ENCODE measurements around the gene CFAP74. TPM values are rescaled to one million over a fixed set of nuclear protein-coding genes. Genes with fewer than 3 reads are reported as not detected.

CFAP74 gene
- total and polyA plus RNA-seq, 9 donors, result 0.05 to 8.0 (median 0.58) TPM; not detected in 1

GRCh38 chr1:1883092-1883873 lies 120.3 kb downstream of the CFAP74 start:
- Histone ChIP-seq H3K4me3 (no peak overlapping the region), H3K4me1 (ENCODE audit: insufficient read depth) (peaks cover 23% of the 10 kb centered on the region), H3K9me3 (no peaks in the 10 kb centered on the region), H3K27ac (no peak overlapping the region), H3K27me3 (no peaks in the 10 kb centered on the region), H3K36me3 (no peaks in the 10 kb centered on the region)
- no peak for DNase-seq
- WGBS, 3 donors, result 40 to 49% (median 43%) methylated on average over 4 of the region's 4 CpGs
- intact Hi-C loops (cut with DNase I), result no loop called here
- TF ChIP-seq EP300 (IDR thresholded peaks at IDR 0.05), result no peak
- TF ChIP-seq POLR2A (IDR thresholded peaks at IDR 0.05), result no peak
- TF ChIP-seq, protein P1, sequence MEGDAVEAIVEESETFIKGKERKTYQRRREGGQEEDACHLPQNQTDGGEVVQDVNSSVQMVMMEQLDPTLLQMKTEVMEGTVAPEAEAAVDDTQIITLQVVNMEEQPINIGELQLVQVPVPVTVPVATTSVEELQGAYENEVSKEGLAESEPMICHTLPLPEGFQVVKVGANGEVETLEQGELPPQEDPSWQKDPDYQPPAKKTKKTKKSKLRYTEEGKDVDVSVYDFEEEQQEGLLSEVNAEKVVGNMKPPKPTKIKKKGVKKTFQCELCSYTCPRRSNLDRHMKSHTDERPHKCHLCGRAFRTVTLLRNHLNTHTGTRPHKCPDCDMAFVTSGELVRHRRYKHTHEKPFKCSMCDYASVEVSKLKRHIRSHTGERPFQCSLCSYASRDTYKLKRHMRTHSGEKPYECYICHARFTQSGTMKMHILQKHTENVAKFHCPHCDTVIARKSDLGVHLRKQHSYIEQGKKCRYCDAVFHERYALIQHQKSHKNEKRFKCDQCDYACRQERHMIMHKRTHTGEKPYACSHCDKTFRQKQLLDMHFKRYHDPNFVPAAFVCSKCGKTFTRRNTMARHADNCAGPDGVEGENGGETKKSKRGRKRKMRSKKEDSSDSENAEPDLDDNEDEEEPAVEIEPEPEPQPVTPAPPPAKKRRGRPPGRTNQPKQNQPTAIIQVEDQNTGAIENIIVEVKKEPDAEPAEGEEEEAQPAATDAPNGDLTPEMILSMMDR (IDR thresholded peaks at IDR 0.05), result no peak

DNA sequence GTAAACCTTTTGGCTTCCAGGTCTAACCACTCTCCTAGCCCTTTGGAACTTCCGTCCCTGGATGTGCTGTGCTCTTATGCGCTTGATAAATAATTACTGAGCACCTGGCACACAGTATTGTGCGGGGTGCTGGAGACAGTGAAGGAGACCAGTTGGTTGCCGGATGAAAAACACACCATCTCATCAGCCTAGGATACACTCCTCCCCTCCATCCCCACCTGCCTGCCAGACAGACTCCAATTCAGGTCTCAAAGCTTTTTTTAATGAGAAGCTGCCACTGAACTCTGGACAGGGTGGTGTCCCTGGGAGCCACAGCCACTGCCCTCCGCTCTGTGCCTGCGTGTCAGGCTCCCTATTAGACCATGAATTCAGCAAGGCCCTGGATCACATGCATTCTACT lies 121.9 kb downstream of the CFAP74 start:
- no peak overlapping the region for H3K27ac ChIP-seq
- no peaks in the 10 kb centered on the region for H3K27me3 ChIP-seq
- 76 to 82% (median 79%) methylated on average over 6 of the region's 6 CpGs for WGBS, 3 donors
- no peak overlapping the region for H3K4me3 ChIP-seq
- H3K36me3 ChIP-seq, result no peaks in the 10 kb centered on the region
- intact Hi-C loops (cut with DNase I), result no loop called here
- H3K9me3 ChIP-seq, result no peaks in the 10 kb centered on the region
- H3K4me1 ChIP-seq (ENCODE audit: insufficient read depth), result peaks cover 24% of the 10 kb centered on the region
- no peak for TF ChIP-seq POLR2A (IDR thresholded peaks at IDR 0.05)
- no peak for TF ChIP-seq EP300 (IDR thresholded peaks at IDR 0.05)
- TF ChIP-seq, protein P1 (IDR thresholded peaks at IDR 0.05), result no peak
- DNase-seq, result no peak

DNA sequence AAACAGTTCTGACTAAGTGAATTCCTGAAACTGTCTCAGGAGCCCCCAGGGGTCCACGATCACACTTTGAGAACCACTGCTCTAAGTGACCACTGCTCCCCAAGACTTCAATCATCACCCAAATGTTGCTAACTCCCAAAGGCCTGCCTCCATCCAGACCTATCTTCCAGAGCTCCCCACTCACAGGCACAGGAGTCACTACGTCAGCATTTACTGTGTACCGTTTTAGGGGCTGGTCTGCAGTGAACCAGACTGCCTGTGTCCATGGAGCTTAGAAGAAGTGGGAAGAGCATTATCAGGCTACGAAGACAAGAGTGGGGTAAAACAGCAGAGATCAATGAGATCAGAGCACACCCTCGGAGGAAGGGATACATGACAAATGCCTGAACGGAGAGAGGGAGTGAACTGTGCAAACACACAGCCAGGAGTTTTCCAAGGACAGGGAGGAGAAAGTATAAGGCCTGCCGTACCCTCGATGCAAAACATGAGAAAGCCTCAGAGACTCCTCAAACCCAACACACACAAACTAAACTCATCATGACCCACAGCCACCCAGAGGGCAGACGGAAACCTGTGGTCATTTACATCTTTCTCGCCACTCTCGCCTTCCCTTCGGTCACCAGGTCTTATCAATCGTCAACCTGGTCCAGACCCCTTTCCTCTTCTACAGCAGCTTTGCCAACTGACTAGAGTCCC lies 122.8 kb downstream of the CFAP74 start:
- 37 to 44% (median 37%) methylated on average over 13 of the region's 13 CpGs for WGBS, 3 donors
- DNase-seq, result no peak
- TF ChIP-seq, protein P1 (IDR thresholded peaks at IDR 0.05), result no peak
- TF ChIP-seq POLR2A (IDR thresholded peaks at IDR 0.05) (no peak), EP300 (IDR thresholded peaks at IDR 0.05) (no peak)
- Histone ChIP-seq H3K4me3 (no peak overlapping the region), H3K27ac (no peak overlapping the region), H3K4me1 (ENCODE audit: insufficient read depth) (peaks cover 27% of the 10 kb centered on the region), H3K36me3 (no peaks in the 10 kb centered on the region), H3K9me3 (no peaks in the 10 kb centered on the region), H3K27me3 (no peaks in the 10 kb centered on the region)
- intact Hi-C loops (cut with DNase I), result no loop called here

GRCh38 chr1:1879942-1880341 lies 123.6 kb downstream of the CFAP74 start:
- Histone ChIP-seq H3K36me3 (no peaks in the 10 kb centered on the region), H3K4me1 (ENCODE audit: insufficient read depth) (peaks cover 27% of the 10 kb centered on the region), H3K9me3 (no peaks in the 10 kb centered on the region), H3K27ac (no peak overlapping the region), H3K27me3 (no peaks in the 10 kb centered on the region), H3K4me3 (no peak overlapping the region)
- 91 to 94% (median 94%) methylated on average over 5 of the region's 5 CpGs for WGBS, 3 donors
- DNase-seq, result no peak
- TF ChIP-seq, protein P1 (IDR thresholded peaks at IDR 0.05), result no peak
- TF ChIP-seq EP300 (IDR thresholded peaks at IDR 0.05) (no peak), POLR2A (IDR thresholded peaks at IDR 0.05) (no peak)
- intact Hi-C loops (cut with DNase I), result no loop called here
